Suprapubic skin (tissue), 4 donors: ENCODE data around the gene ELL3.

ENCODE experiments used
- POLR2A ChIP-seq, 2 donors: fragments of 450-650 bp; IDR thresholded peaks; one replicate each; pipeline ENCODE4 v1.6.1; 2017; ENCODE audit warnings: antibody characterized with exemption in 2 of 2, mild to moderate bottlenecking in 2 of 2, moderate library complexity in 2 of 2
- POLR2AphosphoS5 ChIP-seq, 3 donors: sonication (generic); formaldehyde crosslinking; IDR thresholded peaks; one replicate each; pipeline ENCODE4 v1.6.1; 2017; ENCODE audit warnings: antibody characterized with exemption in 3 of 3
- TF ChIP-seq, protein P1 (sequence below), 2 donors: fragments of 200-600 bp in 1 of 2; fragments of 450-650 bp in 1 of 2; sonication (generic) in 1 of 2; IDR thresholded peaks; one replicate each; pipeline ENCODE4 v1.5.1; 2016 to 2019; ENCODE audit warnings: antibody characterized with exemption in 2 of 2, mild to moderate bottlenecking in 1 of 2, moderate library complexity in 1 of 2

DNA sequence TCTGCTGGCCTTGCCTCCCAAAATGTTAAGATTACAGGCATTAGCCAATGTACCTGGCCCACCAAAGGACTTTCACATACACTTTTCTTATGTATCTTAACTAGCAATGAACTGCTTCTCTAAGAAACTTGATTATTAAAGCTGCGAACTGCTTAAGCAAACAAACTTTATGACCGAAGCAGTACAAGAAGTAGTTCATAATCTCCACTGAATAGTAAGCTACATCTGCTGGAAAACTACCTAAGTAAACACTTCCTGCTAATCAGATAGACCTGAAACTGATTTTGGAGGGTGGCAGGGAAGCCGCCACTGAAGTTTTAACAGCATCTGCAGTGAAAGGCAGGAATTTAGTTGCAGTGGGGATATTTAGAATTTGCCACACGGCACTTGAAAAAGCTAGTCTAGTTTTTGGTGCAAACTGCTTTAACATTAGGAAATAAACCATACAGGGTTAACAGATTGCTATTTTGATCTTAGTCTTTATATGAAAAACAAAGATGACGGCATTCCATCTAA, 31.7 kb upstream of the ELL3 start:
- TF ChIP-seq POLR2A (IDR thresholded peaks at IDR 0.05), result no peak
- TF ChIP-seq, protein P1, sequence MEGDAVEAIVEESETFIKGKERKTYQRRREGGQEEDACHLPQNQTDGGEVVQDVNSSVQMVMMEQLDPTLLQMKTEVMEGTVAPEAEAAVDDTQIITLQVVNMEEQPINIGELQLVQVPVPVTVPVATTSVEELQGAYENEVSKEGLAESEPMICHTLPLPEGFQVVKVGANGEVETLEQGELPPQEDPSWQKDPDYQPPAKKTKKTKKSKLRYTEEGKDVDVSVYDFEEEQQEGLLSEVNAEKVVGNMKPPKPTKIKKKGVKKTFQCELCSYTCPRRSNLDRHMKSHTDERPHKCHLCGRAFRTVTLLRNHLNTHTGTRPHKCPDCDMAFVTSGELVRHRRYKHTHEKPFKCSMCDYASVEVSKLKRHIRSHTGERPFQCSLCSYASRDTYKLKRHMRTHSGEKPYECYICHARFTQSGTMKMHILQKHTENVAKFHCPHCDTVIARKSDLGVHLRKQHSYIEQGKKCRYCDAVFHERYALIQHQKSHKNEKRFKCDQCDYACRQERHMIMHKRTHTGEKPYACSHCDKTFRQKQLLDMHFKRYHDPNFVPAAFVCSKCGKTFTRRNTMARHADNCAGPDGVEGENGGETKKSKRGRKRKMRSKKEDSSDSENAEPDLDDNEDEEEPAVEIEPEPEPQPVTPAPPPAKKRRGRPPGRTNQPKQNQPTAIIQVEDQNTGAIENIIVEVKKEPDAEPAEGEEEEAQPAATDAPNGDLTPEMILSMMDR (IDR thresholded peaks at IDR 0.05), result no peak
- no peak for TF ChIP-seq POLR2AphosphoS5 (IDR thresholded peaks at IDR 0.05)
